ENCODE results near the gene UBE2R2.
"Not testable (repeated sequence)": the region's sequence is repeated elsewhere in the genome, so short reads cannot be mapped to it uniquely, and the experiment has no call there.

The UBE2R2 gene

GRCh38 chr9:33946779-33947535 is 130.0 kb downstream of the UBE2R2 start:
- H3K4me1 ChIP-seq (ENCODE audit: control insufficient read depth, low read depth, low read length), result no peaks in the 10 kb centered on the region
- no peak overlapping the region for H3K9ac ChIP-seq (ENCODE audit: low read length)
- H3K4me3 ChIP-seq (ENCODE audit: low read length), result no peak overlapping the region
- no peaks in the 10 kb centered on the region for H3K9me3 ChIP-seq (ENCODE audit: control insufficient read depth, low read depth, low read length)
- no peaks in the 10 kb centered on the region for H3K27me3 ChIP-seq (ENCODE audit: control insufficient read depth, insufficient read depth, low read length)
- H3K36me3 ChIP-seq (ENCODE audit: control insufficient read depth, low read depth, low read length), result peaks cover 60% of the 10 kb centered on the region
- no peak overlapping the region for H3K27ac ChIP-seq (ENCODE audit: low read length)

GRCh38 chr9:33950371-33950770 is 133.4 kb downstream of the UBE2R2 start:
- Histone ChIP-seq H3K36me3 (ENCODE audit: control insufficient read depth, low read depth, low read length) (peaks cover 54% of the 10 kb centered on the region), H3K9me3 (ENCODE audit: control insufficient read depth, low read depth, low read length) (no peaks in the 10 kb centered on the region), H3K27ac (ENCODE audit: low read length) (no peak overlapping the region), H3K4me1 (ENCODE audit: control insufficient read depth, low read depth, low read length) (no peaks in the 10 kb centered on the region), H3K27me3 (ENCODE audit: control insufficient read depth, insufficient read depth, low read length) (no peaks in the 10 kb centered on the region), H3K4me3 (ENCODE audit: low read length) (no peak overlapping the region), H3K9ac (ENCODE audit: low read length) (no peak overlapping the region)

GRCh38 chr9:33952066-33952465 is 135.1 kb downstream of the UBE2R2 start:
- Histone ChIP-seq H3K27ac (ENCODE audit: low read length) (no peak overlapping the region), H3K4me3 (ENCODE audit: low read length) (no peak overlapping the region), H3K4me1 (ENCODE audit: control insufficient read depth, low read depth, low read length) (no peaks in the 10 kb centered on the region), H3K36me3 (ENCODE audit: control insufficient read depth, low read depth, low read length) (peaks cover 55% of the 10 kb centered on the region), H3K9me3 (ENCODE audit: control insufficient read depth, low read depth, low read length) (no peaks in the 10 kb centered on the region), H3K9ac (ENCODE audit: low read length) (no peak overlapping the region), H3K27me3 (ENCODE audit: control insufficient read depth, insufficient read depth, low read length) (no peaks in the 10 kb centered on the region)

GRCh38 chr9:33956544-33956943 is 139.6 kb downstream of the UBE2R2 start:
- Histone ChIP-seq H3K9ac (ENCODE audit: low read length) (no peak overlapping the region), H3K4me3 (ENCODE audit: low read length) (no peak overlapping the region), H3K27ac (ENCODE audit: low read length) (no peak overlapping the region), H3K36me3 (ENCODE audit: control insufficient read depth, low read depth, low read length) (peaks cover 61% of the 10 kb centered on the region), H3K4me1 (ENCODE audit: control insufficient read depth, low read depth, low read length) (no peaks in the 10 kb centered on the region), H3K9me3 (ENCODE audit: control insufficient read depth, low read depth, low read length) (no peaks in the 10 kb centered on the region), H3K27me3 (ENCODE audit: control insufficient read depth, insufficient read depth, low read length) (no peaks in the 10 kb centered on the region)

GRCh38 chr9:33959725-33960124 is 142.8 kb downstream of the UBE2R2 start:
- H3K9ac ChIP-seq (ENCODE audit: low read length), result no peak overlapping the region
- peaks cover 52% of the 10 kb centered on the region for H3K36me3 ChIP-seq (ENCODE audit: control insufficient read depth, low read depth, low read length)
- H3K27me3 ChIP-seq (ENCODE audit: control insufficient read depth, insufficient read depth, low read length), result no peaks in the 10 kb centered on the region
- H3K4me1 ChIP-seq (ENCODE audit: control insufficient read depth, low read depth, low read length), result no peaks in the 10 kb centered on the region
- H3K9me3 ChIP-seq (ENCODE audit: control insufficient read depth, low read depth, low read length), result no peaks in the 10 kb centered on the region
- no peak overlapping the region for H3K4me3 ChIP-seq (ENCODE audit: low read length)
- no peak overlapping the region for H3K27ac ChIP-seq (ENCODE audit: low read length)

GRCh38 chr9:33962468-33962867 is 145.5 kb downstream of the UBE2R2 start:
- not testable (repeated sequence) for H3K9me3 ChIP-seq (ENCODE audit: control insufficient read depth, low read depth, low read length); H3K4me1 ChIP-seq (ENCODE audit: control insufficient read depth, low read depth, low read length); H3K9ac ChIP-seq (ENCODE audit: low read length); H3K4me3 ChIP-seq (ENCODE audit: low read length); H3K27ac ChIP-seq (ENCODE audit: low read length); H3K27me3 ChIP-seq (ENCODE audit: control insufficient read depth, insufficient read depth, low read length)
- H3K36me3 ChIP-seq (ENCODE audit: control insufficient read depth, low read depth, low read length), result peaks cover 36% of the 10 kb centered on the region

- Histone ChIP-seq H3K27ac (ENCODE audit: low read length) (no peak overlapping the region), H3K27me3 (ENCODE audit: control insufficient read depth, insufficient read depth, low read length) (no peaks in the 10 kb centered on the region), H3K9me3 (ENCODE audit: control insufficient read depth, low read depth, low read length) (no peaks in the 10 kb centered on the region), H3K4me1 (ENCODE audit: control insufficient read depth, low read depth, low read length) (no peaks in the 10 kb centered on the region), H3K36me3 (ENCODE audit: control insufficient read depth, low read depth, low read length) (peaks cover 41% of the 10 kb centered on the region), H3K4me3 (ENCODE audit: low read length) (no peak overlapping the region), H3K9ac (ENCODE audit: low read length) (no peak overlapping the region)
Observed at GRCh38 chr9:33964086-33964768, 147.3 kb downstream of the UBE2R2 start.
